ENCODE results near the gene CCDC15.

Gene CCDC15

GRCh38 chr11:125068368-125068767 lies 114.4 kb downstream of the CCDC15 start:
- DNase-seq (ENCODE audit: low spot score) = no peak

- DNase-seq (ENCODE audit: low spot score) = no peak
Observed at GRCh38 chr11:125069008-125069407, 115.0 kb downstream of the CCDC15 start.

- DNase-seq (ENCODE audit: low spot score) = no peak
Observed at GRCh38 chr11:125069796-125070195, 115.8 kb downstream of the CCDC15 start.

- DNase-seq (ENCODE audit: low spot score) = peak; percentile 56
Observed at GRCh38 chr11:125070699-125071254, 116.8 kb downstream of the CCDC15 start.

- no peak for DNase-seq (ENCODE audit: low spot score)
Observed at GRCh38 chr11:125071435-125071834, 117.4 kb downstream of the CCDC15 start.

- DNase-seq (ENCODE audit: low spot score) = no peak
Observed at GRCh38 chr11:125071846-125072217, 117.8 kb downstream of the CCDC15 start.

GRCh38 chr11:125072218-125072960 lies 118.4 kb downstream of the CCDC15 start:
- no peak for DNase-seq (ENCODE audit: low spot score)

- DNase-seq (ENCODE audit: low spot score) = no peak
Observed at GRCh38 chr11:125072961-125073590, 119.1 kb downstream of the CCDC15 start.

- no peak for DNase-seq (ENCODE audit: low spot score)
Observed at GRCh38 chr11:125073616-125074483, 119.8 kb downstream of the CCDC15 start.

GRCh38 chr11:125074511-125075241 lies 120.7 kb downstream of the CCDC15 start:
- no peak for DNase-seq (ENCODE audit: low spot score)

GRCh38 chr11:125075242-125075625 lies 121.2 kb downstream of the CCDC15 start:
- no peak for DNase-seq (ENCODE audit: low spot score)

GRCh38 chr11:125075900-125076317 lies 121.9 kb downstream of the CCDC15 start:
- no peak for DNase-seq (ENCODE audit: low spot score)

GRCh38 chr11:125076378-125076945 lies 122.5 kb downstream of the CCDC15 start:
- no peak for DNase-seq (ENCODE audit: low spot score)

GRCh38 chr11:125078016-125078415 lies 124.0 kb downstream of the CCDC15 start:
- DNase-seq (ENCODE audit: low spot score) = no peak

GRCh38 chr11:125078516-125079140 lies 124.6 kb downstream of the CCDC15 start:
- DNase-seq (ENCODE audit: low spot score) = no peak

- no peak for DNase-seq (ENCODE audit: low spot score)
Observed at GRCh38 chr11:125079151-125079877, 125.3 kb downstream of the CCDC15 start.

GRCh38 chr11:125079878-125080530 lies 126.0 kb downstream of the CCDC15 start:
- DNase-seq (ENCODE audit: low spot score) = no peak

- no peak for DNase-seq (ENCODE audit: low spot score)
Observed at GRCh38 chr11:125080531-125080911, 126.5 kb downstream of the CCDC15 start.

GRCh38 chr11:125081098-125081798 lies 127.2 kb downstream of the CCDC15 start:
- DNase-seq (ENCODE audit: low spot score) = no peak
